COLO668 (cell line): ENCODE measurements around the gene MIAT.

ENCODE experiments used
- DNase-seq: peaks from one replicate; lab custom pipeline; 2025; ENCODE audit not compliant: unreplicated experiment; lab: John Stamatoyannopoulos, UW

MIAT gene

DNA sequence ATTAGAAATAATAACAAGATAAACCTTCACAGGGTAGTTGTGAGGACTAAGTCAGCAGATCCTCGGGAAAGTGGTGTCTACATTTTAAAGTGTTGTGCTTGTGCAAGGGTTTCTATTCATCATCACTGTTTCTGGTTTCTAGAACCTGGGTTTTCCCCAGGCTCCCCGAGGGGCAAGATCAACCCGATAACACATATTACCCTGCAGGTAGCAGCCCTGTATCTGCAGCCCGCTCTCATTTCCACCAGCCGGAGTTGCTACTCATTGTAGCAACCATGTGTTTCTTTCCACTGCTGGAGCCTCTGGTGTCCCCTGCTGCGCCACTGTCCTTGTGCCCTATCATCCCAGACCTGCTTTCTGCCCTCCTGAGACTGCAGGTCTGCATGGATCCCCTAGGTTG is 67.0 kb downstream of the MIAT start:
- no peak for DNase-seq

DNA sequence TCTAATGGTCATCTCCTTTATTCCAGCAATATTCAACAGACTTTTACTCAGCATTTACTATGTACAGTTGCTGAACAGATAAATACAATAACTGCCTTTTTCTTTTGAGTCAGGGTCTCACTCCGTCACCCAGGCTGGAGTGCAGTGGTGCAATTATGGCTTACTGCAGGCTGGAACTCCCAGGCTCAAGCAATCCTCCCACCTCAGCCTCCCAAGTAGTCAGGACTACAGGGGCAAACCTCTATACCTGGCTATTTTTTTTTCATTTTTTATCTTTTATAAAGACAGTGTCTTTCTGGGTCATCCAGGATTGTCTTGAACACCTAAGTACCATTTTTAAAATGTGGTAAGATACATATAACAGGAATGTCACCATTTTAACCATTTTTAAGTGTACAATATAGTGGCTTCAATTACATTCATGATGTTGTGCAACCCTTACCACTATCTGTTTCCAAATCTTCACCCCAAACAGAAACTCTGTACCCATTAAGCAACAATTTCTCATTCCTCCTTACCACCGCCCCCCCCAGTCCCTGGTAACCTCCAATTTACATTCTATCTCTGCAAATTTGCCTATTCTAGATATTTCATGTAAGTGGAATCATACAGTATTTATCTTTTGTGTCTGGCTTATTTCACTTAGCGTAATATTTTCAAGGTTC is 67.8 kb downstream of the MIAT start:
- DNase-seq, result no peak
